ENCODE measurements around the gene STARD7.

The STARD7 gene

DNA sequence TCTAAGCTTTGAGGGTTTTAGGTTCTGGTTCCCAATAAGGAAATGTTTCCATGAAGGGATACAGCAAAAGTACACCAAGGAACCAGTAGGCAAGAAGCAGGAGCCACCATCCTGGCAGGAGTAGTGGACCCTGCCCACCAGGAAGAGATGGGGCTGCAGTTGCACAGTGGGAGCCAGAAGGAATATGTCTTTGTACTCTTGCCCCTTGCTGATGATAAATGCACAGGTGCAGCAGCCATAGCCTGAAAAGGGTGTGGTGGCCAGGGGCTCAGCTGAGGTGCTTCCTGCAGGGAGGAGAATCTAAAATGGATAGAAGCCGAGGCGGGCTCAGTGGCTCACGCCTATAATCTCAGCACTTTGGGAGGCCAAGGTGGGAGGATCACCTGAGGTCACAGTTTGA lies 29.6 kb upstream of the STARD7 start:
- Histone ChIP-seq H3K9me3 (replicated peaks; ENCODE audit: insufficient read depth, low read length) (no peaks in the 10 kb centered on the region), H3K36me3 (replicated peaks; ENCODE audit: insufficient read depth, low read length) (no peaks in the 10 kb centered on the region)

DNA sequence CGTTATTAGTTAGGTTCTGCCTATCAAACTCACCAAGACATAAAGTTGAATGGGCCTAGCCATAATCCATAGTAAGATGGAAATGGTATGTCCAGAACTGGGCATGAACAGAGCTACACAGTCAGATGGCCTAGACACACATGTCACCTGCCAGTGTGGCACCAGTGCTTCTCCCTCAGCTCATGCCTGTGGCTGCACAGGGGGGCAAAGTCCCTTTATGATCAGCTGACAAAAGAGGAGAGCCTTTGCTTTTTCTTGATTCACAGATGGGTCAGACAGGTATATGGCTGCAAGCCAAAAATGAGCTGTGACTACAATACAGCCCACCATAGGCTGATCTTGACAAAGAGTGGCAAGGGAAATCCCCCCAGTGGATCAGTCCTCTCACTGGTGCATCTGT lies 28.3 kb upstream of the STARD7 start:
- H3K79me2 ChIP-seq (ENCODE audit: low read length): 0 out of 2 replicates have a peak, but pooled peaks cover 5% of the 10 kb centered on the region
- no peak overlapping the region for H2AFZ ChIP-seq (ENCODE audit: low read length)
- no peaks in the 10 kb centered on the region for H3K27me3 ChIP-seq (replicated peaks; ENCODE audit: insufficient read depth, low read length)
- DNase-seq: no peak
- no peaks in the 10 kb centered on the region for H4K20me1 ChIP-seq (ENCODE audit: insufficient read depth, low read length)
- H3K4me3 ChIP-seq (ENCODE audit: low read length): no peak overlapping the region
- no peaks in the 10 kb centered on the region for H3K9me2 ChIP-seq (replicated peaks; ENCODE audit: insufficient read depth, low read length)
- H3K4me1 ChIP-seq (ENCODE audit: low read length): peaks cover 34% of the 10 kb centered on the region
- no peak for TF ChIP-seq EZH2phosphoT487 (IDR thresholded peaks at IDR 0.05; ENCODE audit: low read length)
- TF ChIP-seq, protein P1, sequence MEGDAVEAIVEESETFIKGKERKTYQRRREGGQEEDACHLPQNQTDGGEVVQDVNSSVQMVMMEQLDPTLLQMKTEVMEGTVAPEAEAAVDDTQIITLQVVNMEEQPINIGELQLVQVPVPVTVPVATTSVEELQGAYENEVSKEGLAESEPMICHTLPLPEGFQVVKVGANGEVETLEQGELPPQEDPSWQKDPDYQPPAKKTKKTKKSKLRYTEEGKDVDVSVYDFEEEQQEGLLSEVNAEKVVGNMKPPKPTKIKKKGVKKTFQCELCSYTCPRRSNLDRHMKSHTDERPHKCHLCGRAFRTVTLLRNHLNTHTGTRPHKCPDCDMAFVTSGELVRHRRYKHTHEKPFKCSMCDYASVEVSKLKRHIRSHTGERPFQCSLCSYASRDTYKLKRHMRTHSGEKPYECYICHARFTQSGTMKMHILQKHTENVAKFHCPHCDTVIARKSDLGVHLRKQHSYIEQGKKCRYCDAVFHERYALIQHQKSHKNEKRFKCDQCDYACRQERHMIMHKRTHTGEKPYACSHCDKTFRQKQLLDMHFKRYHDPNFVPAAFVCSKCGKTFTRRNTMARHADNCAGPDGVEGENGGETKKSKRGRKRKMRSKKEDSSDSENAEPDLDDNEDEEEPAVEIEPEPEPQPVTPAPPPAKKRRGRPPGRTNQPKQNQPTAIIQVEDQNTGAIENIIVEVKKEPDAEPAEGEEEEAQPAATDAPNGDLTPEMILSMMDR (IDR thresholded peaks at IDR 0.05; ENCODE audit: low read length): no peak
- no peak for TF ChIP-seq EZH2 (optimal IDR thresholded peaks at IDR 0.05; ENCODE audit: low read depth, low read length)
- H3K9ac ChIP-seq (ENCODE audit: low read length): no peak overlapping the region
- H3K36me3 ChIP-seq (replicated peaks; ENCODE audit: insufficient read depth, low read length): no peaks in the 10 kb centered on the region
- no peak overlapping the region for H3K4me2 ChIP-seq (ENCODE audit: low read depth, low read length)
- no peaks in the 10 kb centered on the region for H3K9me3 ChIP-seq (replicated peaks; ENCODE audit: insufficient read depth, low read length)
- peaks cover 26% of the 10 kb centered on the region for H3F3A ChIP-seq (ENCODE audit: insufficient read depth, low read length)
- H3K27ac ChIP-seq (ENCODE audit: low read length): no peak overlapping the region

More for the DNA sequence above, 29.6 kb upstream of the STARD7 start:
- Histone ChIP-seq H3K9me2 (replicated peaks; ENCODE audit: insufficient read depth, low read length) (no peaks in the 10 kb centered on the region), H3F3A (ENCODE audit: insufficient read depth, low read length) (peaks cover 39% of the 10 kb centered on the region), H3K4me3 (ENCODE audit: low read length) (no peak overlapping the region), H4K20me1 (ENCODE audit: insufficient read depth, low read length) (no peaks in the 10 kb centered on the region), H3K27me3 (replicated peaks; ENCODE audit: insufficient read depth, low read length) (no peaks in the 10 kb centered on the region), H3K79me2 (ENCODE audit: low read length) (0 out of 2 replicates have a peak, but pooled peaks cover 5% of the 10 kb centered on the region), H3K27ac (ENCODE audit: low read length) (no peak overlapping the region), H3K9ac (ENCODE audit: low read length) (no peak overlapping the region), H3K4me2 (ENCODE audit: low read depth, low read length) (no peak overlapping the region), H2AFZ (ENCODE audit: low read length) (no peak overlapping the region), H3K4me1 (ENCODE audit: low read length) (peaks cover 46% of the 10 kb centered on the region)
- TF ChIP-seq, protein P1 (IDR thresholded peaks at IDR 0.05; ENCODE audit: low read length): no peak
- no peak for TF ChIP-seq EZH2phosphoT487 (IDR thresholded peaks at IDR 0.05; ENCODE audit: low read length)
- no peak for TF ChIP-seq EZH2 (optimal IDR thresholded peaks at IDR 0.05; ENCODE audit: low read depth, low read length)
- DNase-seq: no peak

GRCh38 chr2:96233880-96234316 lies 25.3 kb upstream of the STARD7 start:
- Histone ChIP-seq H2AFZ (ENCODE audit: low read length) (peak overlapping the region; percentile 20; the same call in 1 of the 2 replicates), H3K36me3 (replicated peaks; ENCODE audit: insufficient read depth, low read length) (no peaks in the 10 kb centered on the region), H3K4me2 (ENCODE audit: low read depth, low read length) (peak overlapping the region; percentile 44; the same call in 1 of the 2 replicates)

More at GRCh38 chr2:96233880-96234316, 25.3 kb upstream of the STARD7 start:
- TF ChIP-seq, protein P1 (IDR thresholded peaks at IDR 0.05; ENCODE audit: low read length): peak; percentile 48
- TF ChIP-seq EZH2 (optimal IDR thresholded peaks at IDR 0.05; ENCODE audit: low read depth, low read length) (no peak), EZH2phosphoT487 (IDR thresholded peaks at IDR 0.05; ENCODE audit: low read length) (no peak)
- Histone ChIP-seq H3K9me3 (replicated peaks; ENCODE audit: insufficient read depth, low read length) (no peaks in the 10 kb centered on the region), H3K79me2 (ENCODE audit: low read length) (no peaks in the 10 kb centered on the region), H3K4me3 (ENCODE audit: low read length) (no peak overlapping the region), H3K27me3 (replicated peaks; ENCODE audit: insufficient read depth, low read length) (no peaks in the 10 kb centered on the region), H3K4me1 (ENCODE audit: low read length) (peaks cover 12% of the 10 kb centered on the region), H4K20me1 (ENCODE audit: insufficient read depth, low read length) (no peaks in the 10 kb centered on the region), H3K9ac (ENCODE audit: low read length) (peak overlapping the region; percentile 9; the same call in 1 of the 2 replicates), H3K9me2 (replicated peaks; ENCODE audit: insufficient read depth, low read length) (no peaks in the 10 kb centered on the region), H3K27ac (ENCODE audit: low read length) (peak overlapping the region; percentile 35; the same call in 1 of the 2 replicates), H3F3A (ENCODE audit: insufficient read depth, low read length) (peaks cover 8% of the 10 kb centered on the region; the same call in 1 of the 2 replicates)
- no peak for DNase-seq

All from MM.1S (cell line).